ENCODE results near the gene RXFP1. TPM values are rescaled to one million over a fixed set of nuclear protein-coding genes. Genes with fewer than 3 reads are reported as not detected.

Gene RXFP1
- total RNA-seq, 4 donors from 2014 or later, result 0.19 TPM; not detected in 3

DNA sequence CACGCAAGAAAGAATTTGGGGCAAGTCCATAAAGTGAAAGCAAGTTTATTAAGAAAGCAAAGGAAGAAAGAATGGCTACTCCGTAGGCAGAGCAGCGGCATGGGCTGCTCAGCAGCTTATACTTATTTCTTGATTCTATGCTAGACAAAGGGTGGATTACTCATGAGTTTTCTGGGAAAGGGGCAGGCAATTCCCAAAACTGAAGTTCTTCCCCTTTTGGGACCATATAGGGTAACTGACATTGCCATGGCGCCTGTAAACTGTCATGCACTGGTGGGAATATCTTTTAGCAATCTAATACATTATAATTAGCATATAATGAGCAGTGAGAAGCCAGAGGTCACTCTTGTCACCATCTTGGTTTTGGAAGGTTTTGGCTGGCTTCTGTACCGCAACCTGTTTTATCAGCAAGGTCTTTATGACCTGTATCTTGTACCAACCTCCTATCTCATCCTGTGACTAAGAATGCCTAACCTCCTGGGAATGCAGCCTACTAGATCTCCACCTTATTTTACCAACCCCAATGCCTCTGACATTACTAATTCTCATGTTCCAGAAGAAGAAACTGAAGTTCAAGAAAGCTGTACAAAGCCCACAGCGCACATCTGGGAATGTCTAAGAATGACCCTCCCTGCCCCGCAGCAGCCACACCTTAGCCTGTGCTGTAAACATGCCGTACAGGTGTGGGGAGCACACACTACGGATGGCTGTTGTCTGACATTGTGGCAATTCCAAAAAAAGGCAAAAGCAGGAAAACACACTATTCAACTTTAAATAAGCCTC, 18.6 kb downstream of the RXFP1 start:
- no peak for DNase-seq (ENCODE audit: low spot score in 2 of 2)
- Histone ChIP-seq H3K4me3 (no peak overlapping the region), H3K27ac (no peak overlapping the region), H3K27me3 (no peaks in the 10 kb centered on the region), H3K4me1 (no peaks in the 10 kb centered on the region), H3K9me3 (no peaks in the 10 kb centered on the region), H3K36me3 (no peaks in the 10 kb centered on the region)
- 69% methylated on average over 9 of the region's 9 CpGs for WGBS
- TF ChIP-seq EP300 (IDR thresholded peaks at IDR 0.05) (no peak), CTCF (IDR thresholded peaks at IDR 0.05) (no peak), POLR2AphosphoS5 (IDR thresholded peaks at IDR 0.05) (no peak), POLR2A (IDR thresholded peaks at IDR 0.05) (no peak)

DNA sequence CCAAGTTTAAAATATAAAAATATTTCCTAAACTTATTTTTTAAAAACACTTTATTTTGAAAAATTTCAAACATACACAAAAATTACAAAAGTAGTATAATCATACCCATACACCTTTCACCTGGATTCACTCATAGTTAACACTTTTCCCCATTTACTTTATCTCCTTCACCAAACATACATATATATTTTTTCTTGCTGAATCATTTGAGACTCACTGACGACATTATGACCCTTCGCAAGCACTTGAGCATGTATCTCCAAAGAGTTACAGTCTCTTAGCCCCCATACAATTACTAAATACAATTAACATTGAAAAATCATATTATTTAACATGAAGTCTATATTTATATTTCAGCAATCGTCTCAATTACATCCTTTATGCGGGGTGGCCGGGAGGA, 19.8 kb downstream of the RXFP1 start:
- Histone ChIP-seq H3K4me3 (no peak overlapping the region), H3K4me1 (no peaks in the 10 kb centered on the region), H3K36me3 (no peaks in the 10 kb centered on the region), H3K9me3 (no peaks in the 10 kb centered on the region), H3K27me3 (no peaks in the 10 kb centered on the region), H3K27ac (no peak overlapping the region)
- WGBS, result 91% methylated on average over 5 of the region's 5 CpGs
- no peak for DNase-seq (ENCODE audit: low spot score in 2 of 2)
- TF ChIP-seq CTCF (IDR thresholded peaks at IDR 0.05) (no peak), POLR2A (IDR thresholded peaks at IDR 0.05) (no peak), EP300 (IDR thresholded peaks at IDR 0.05) (no peak), POLR2AphosphoS5 (IDR thresholded peaks at IDR 0.05) (no peak)

GRCh38 chr4:158543191-158543590, 21.5 kb downstream of the RXFP1 start:
- no peaks in the 10 kb centered on the region for H3K36me3 ChIP-seq
- H3K27ac ChIP-seq, result no peak overlapping the region
- no peaks in the 10 kb centered on the region for H3K9me3 ChIP-seq
- no peaks in the 10 kb centered on the region for H3K27me3 ChIP-seq
- no peak for DNase-seq (ENCODE audit: low spot score in 2 of 2)
- H3K4me3 ChIP-seq, result no peak overlapping the region
- H3K4me1 ChIP-seq, result no peaks in the 10 kb centered on the region
- no peak for TF ChIP-seq POLR2A (IDR thresholded peaks at IDR 0.05)
- no peak for TF ChIP-seq POLR2AphosphoS5 (IDR thresholded peaks at IDR 0.05)
- TF ChIP-seq EP300 (IDR thresholded peaks at IDR 0.05), result no peak
- no peak for TF ChIP-seq CTCF (IDR thresholded peaks at IDR 0.05)
- WGBS, result 88% methylated on average over 1 of the region's 1 CpG

DNA sequence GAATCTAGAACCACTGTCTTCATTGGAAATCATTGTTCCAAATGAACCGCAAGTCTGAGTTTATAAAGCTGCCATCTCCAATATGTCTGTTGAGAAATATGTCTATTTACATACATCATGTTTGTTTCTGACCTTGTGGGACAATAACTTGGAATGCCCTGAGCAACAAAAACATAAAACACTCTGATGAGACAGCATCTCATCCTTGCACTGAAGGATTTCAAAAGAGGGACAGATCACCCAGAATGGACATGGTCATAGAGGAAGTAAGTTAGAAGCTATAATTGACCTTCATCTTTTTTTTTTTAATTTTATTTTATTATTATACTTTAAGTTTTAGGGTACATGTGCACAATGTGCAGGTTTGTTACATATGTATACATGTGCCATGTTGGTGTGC, 22.5 kb downstream of the RXFP1 start:
- TF ChIP-seq CTCF (IDR thresholded peaks at IDR 0.05) (no peak), EP300 (IDR thresholded peaks at IDR 0.05) (no peak), POLR2AphosphoS5 (IDR thresholded peaks at IDR 0.05) (no peak), POLR2A (IDR thresholded peaks at IDR 0.05) (no peak)
- WGBS, result 92% methylated on average over 1 of the region's 1 CpG
- DNase-seq (ENCODE audit: low spot score in 2 of 2), result no peak
- Histone ChIP-seq H3K9me3 (peaks cover 3% of the 10 kb centered on the region), H3K27ac (no peak overlapping the region), H3K36me3 (no peaks in the 10 kb centered on the region), H3K27me3 (no peaks in the 10 kb centered on the region), H3K4me1 (no peaks in the 10 kb centered on the region), H3K4me3 (no peak overlapping the region)

- WGBS, result 58% methylated on average over 3 of the region's 3 CpGs
- no peak for TF ChIP-seq POLR2A (IDR thresholded peaks at IDR 0.05)
- TF ChIP-seq EP300 (IDR thresholded peaks at IDR 0.05), result no peak
- TF ChIP-seq CTCF (IDR thresholded peaks at IDR 0.05), result no peak
- no peak overlapping the region for H3K27ac ChIP-seq
- H3K27me3 ChIP-seq, result no peaks in the 10 kb centered on the region
- no peaks in the 10 kb centered on the region for H3K36me3 ChIP-seq
- no peak overlapping the region for H3K4me3 ChIP-seq
- peaks cover 2% of the 10 kb centered on the region for H3K9me3 ChIP-seq
- H3K4me1 ChIP-seq, result no peaks in the 10 kb centered on the region
- no peak for DNase-seq (ENCODE audit: low spot score in 2 of 2)
These were observed 31.7 kb downstream of the RXFP1 start for GRCh38 chr4:158553364-158553763.

Data from suprapubic skin (tissue), 4 donors.